Endothelial cell (in vitro differentiated cells): ENCODE measurements around the gene SCD5. TPM values are rescaled to one million over a fixed set of nuclear protein-coding genes. Genes with fewer than 3 reads are reported as not detected.

Source experiments
- DNase-seq: peaks from one replicate; pipeline ENCODE4 v3.0.0; 2021; ENCODE audit warnings: low spot score
- H3K27ac Mint-ChIP-seq: one replicate; pipeline ENCODE4 v1.8.0; 2021; ENCODE audit warnings: mixed read lengths, inconsistent platforms; ENCODE audit not compliant: unreplicated experiment
- H3K27me3 Mint-ChIP-seq: one replicate; pipeline ENCODE4 v1.8.0; 2021; ENCODE audit warnings: mild to moderate bottlenecking, moderate library complexity, mixed read lengths, inconsistent platforms; ENCODE audit not compliant: unreplicated experiment
- H3K36me3 Mint-ChIP-seq: one replicate; pipeline ENCODE4 v1.8.0; 2021; ENCODE audit warnings: mild to moderate bottlenecking, low read depth, mixed read lengths, inconsistent platforms; ENCODE audit not compliant: unreplicated experiment
- H3K4me1 Mint-ChIP-seq: one replicate; pipeline ENCODE4 v1.8.0; 2021; ENCODE audit warnings: mild to moderate bottlenecking, mixed read lengths, inconsistent platforms; ENCODE audit not compliant: unreplicated experiment
- H3K4me3 Mint-ChIP-seq: one replicate; pipeline ENCODE4 v1.8.0; 2021; ENCODE audit warnings: mild to moderate bottlenecking, mixed read lengths, inconsistent platforms; ENCODE audit not compliant: unreplicated experiment
- H3K9me3 Mint-ChIP-seq: one replicate; pipeline ENCODE4 v1.8.0; 2021; ENCODE audit warnings: mixed read lengths, inconsistent platforms; ENCODE audit not compliant: unreplicated experiment
- total RNA-seq: library from RNA; stranded (reverse); fragmentation: NEBNext Ultra II Directional; extraction: Animal tissue kit (Norgen Biotek cat#: 25700); gene quantifications from one replicate; pipeline ENCODE4 v1.2.1, GENCODE V29; 2021; ENCODE audit not compliant: unreplicated experiment
- TF ChIP-seq, protein P1 (sequence below): fragments of 200-600 bp; sonication (generic); IDR thresholded peaks from one replicate; pipeline ENCODE4 v1.5.0; 2021; ENCODE audit warnings: antibody characterized with exemption; ENCODE audit not compliant: unreplicated experiment

Gene SCD5
- total RNA-seq, 1 donor from 2014 or later = 0.38 TPM

DNA sequence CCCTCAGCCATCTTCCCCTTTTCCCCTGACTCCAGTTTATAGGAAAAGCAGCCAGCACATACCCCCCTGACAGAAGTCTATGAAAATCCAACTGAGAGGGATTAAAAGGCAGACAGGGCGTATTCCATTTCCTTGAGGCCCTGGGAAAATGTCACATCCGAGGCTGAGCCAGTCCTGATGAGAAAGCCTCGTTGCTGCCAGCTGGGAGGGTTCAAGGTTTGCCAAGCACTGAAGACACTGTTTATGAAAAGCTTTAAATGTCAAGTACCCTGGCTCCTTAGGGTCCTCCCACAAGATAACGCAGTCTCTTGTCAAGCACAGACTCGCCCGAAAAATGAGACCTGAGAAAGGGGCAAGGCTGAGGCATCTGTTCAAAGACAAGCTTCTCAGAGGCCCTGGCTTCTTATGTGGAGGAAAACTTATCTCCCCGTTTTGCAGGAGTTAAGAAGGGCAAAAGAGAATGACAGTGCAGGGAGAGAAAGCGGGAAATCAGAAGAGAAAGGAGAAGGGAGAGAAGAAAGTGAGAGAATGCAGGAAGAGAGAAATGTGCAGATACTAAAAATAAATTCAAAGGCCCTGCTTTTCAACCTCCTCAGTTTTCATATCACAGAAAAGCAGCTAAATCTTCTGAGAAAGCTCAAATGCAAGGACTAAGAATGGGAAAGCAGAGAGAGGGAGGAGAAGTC lies 44.7 kb downstream of the SCD5 start:
- H3K4me1 Mint-ChIP-seq = no peaks in the 10 kb centered on the region
- no peaks in the 10 kb centered on the region for H3K36me3 Mint-ChIP-seq
- no peak overlapping the region for H3K27ac Mint-ChIP-seq
- DNase-seq = no peak
- H3K9me3 Mint-ChIP-seq = no peaks in the 10 kb centered on the region
- H3K27me3 Mint-ChIP-seq = peaks cover 3% of the 10 kb centered on the region
- TF ChIP-seq, protein P1, sequence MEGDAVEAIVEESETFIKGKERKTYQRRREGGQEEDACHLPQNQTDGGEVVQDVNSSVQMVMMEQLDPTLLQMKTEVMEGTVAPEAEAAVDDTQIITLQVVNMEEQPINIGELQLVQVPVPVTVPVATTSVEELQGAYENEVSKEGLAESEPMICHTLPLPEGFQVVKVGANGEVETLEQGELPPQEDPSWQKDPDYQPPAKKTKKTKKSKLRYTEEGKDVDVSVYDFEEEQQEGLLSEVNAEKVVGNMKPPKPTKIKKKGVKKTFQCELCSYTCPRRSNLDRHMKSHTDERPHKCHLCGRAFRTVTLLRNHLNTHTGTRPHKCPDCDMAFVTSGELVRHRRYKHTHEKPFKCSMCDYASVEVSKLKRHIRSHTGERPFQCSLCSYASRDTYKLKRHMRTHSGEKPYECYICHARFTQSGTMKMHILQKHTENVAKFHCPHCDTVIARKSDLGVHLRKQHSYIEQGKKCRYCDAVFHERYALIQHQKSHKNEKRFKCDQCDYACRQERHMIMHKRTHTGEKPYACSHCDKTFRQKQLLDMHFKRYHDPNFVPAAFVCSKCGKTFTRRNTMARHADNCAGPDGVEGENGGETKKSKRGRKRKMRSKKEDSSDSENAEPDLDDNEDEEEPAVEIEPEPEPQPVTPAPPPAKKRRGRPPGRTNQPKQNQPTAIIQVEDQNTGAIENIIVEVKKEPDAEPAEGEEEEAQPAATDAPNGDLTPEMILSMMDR = no peak
- H3K4me3 Mint-ChIP-seq = no peak overlapping the region

DNA sequence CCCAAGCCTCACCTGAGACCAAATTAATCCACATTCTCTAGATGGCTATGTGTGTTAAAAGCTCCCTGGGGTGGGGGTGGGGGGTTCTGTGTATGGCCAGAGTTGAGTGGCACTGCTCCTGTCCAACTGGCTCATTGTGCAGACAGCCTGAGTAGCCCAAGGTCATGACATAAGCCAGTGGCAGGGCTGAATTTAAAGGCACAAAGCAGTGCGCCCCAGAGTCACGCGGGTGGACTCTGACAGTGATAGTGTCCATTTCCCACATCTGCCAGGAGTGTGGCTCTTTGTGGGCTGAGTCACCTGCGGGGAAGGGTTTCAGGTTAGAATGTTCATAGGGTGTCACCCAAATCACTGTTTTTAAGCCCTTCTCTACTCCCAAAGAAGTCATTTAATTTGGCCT lies 45.4 kb downstream of the SCD5 start:
- Mint-ChIP-seq H3K27me3 (peaks cover 5% of the 10 kb centered on the region), H3K9me3 (no peaks in the 10 kb centered on the region), H3K4me1 (no peaks in the 10 kb centered on the region), H3K36me3 (no peaks in the 10 kb centered on the region), H3K27ac (no peak overlapping the region), H3K4me3 (no peak overlapping the region)
- no peak for DNase-seq
- TF ChIP-seq, protein P1 = no peak

GRCh38 chr4:82748810-82749470 lies 49.7 kb downstream of the SCD5 start:
- Mint-ChIP-seq H3K36me3 (no peaks in the 10 kb centered on the region), H3K27me3 (peaks cover 11% of the 10 kb centered on the region), H3K4me3 (no peak overlapping the region), H3K27ac (no peak overlapping the region), H3K4me1 (peaks cover 9% of the 10 kb centered on the region), H3K9me3 (no peaks in the 10 kb centered on the region)
- no peak for DNase-seq
- TF ChIP-seq, protein P1 = no peak

DNA sequence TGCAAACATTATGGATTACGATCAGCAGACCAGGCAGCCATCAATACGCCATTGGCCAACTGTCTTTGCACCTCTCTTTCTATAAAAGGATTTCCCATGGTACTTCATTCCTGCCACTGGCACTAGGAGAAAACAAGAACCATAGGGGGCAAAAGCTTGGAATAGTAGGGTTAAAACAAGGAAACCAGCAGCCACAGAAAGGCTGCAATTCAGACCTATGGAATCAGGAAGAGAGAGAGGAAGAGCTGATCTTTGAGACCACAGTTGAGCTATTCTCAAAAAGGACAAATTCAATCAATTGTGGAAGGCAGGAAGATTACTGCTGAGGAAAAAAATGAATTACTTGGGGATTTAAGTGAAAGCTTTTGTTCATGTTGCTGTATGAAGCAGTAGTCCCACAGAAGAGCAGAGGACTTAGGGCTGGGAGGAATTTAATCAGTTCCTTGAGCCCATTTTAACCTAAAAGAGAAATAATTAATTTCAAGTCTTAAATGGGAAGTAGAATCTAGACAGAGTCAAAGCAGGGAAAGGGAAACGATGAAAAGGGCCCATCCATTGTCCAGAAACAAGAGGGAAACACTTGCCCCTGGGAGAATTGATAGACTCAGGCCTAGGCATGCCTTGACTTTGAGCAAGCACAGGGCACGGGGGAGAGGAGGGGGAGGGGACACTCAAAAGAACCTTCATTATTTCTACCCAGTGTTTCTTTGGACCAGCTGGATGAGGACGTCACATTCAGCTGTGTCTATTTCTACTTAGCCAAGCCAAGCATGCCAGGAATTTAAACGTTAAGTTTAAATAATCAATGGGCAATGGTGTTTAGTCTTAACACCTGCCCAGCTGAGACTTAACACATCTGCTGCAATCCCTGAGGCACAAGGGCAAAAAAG lies 50.7 kb downstream of the SCD5 start:
- Mint-ChIP-seq H3K36me3 (no peaks in the 10 kb centered on the region), H3K27me3 (peaks cover 11% of the 10 kb centered on the region), H3K27ac (peak overlapping the region; percentile 46), H3K9me3 (no peaks in the 10 kb centered on the region), H3K4me1 (peaks cover 9% of the 10 kb centered on the region), H3K4me3 (no peak overlapping the region)
- TF ChIP-seq, protein P1 = no peak
- no peak for DNase-seq
